IMR-90 (cell line): ENCODE measurements around the gene OR8B4. TPM values are rescaled to one million over a fixed set of nuclear protein-coding genes. Genes with fewer than 3 reads are reported as not detected.

Experiments used
- ATAC-seq: fragments of 200-7000 bp; cut with Tn5 transposase; 2 replicates; pipeline ENCODE4 v1.9.1; 2020; ENCODE audit warnings: low read depth, mild to moderate bottlenecking, moderate library complexity
- BruUV-seq: library from RNA; stranded (reverse); fragments of 400-500 nt; replicated peaks from 2 replicates; lab custom pipeline; 2021; lab: Mats Ljungman, UMichigan
- CTCF ChIA-PET: fragments of 300-600 bp; formaldehyde crosslinking; extraction: SDS; loops from one replicate; lab custom pipeline; 2021; ENCODE audit warnings: antibody characterized with exemption; lab: Yijun Ruan, JAX
- POLR2A ChIA-PET: fragments of 300-600 bp; sonication (Branson Sonifier 250); formaldehyde crosslinking; loops from one replicate; lab custom pipeline; 2022; ENCODE audit warnings: antibody characterized with exemption; ENCODE audit not compliant: unreplicated experiment; lab: Charles Lee
- DNase-seq: peaks from one replicate; pipeline ENCODE4 v3.0.0; 2013
- H2AFZ ChIP-seq: replicated peaks from 2 replicates; pipeline ENCODE3; 2013; ENCODE audit warnings: low read length, mild to moderate bottlenecking; ENCODE audit not compliant: poor library complexity
- H2AK5ac ChIP-seq: 2 replicates; pipeline ENCODE4 v1.6.1; 2013; ENCODE audit warnings: low read depth, low read length, inconsistent platforms
- H2AK9ac ChIP-seq: replicated peaks from 2 replicates; pipeline ENCODE3; 2013; ENCODE audit warnings: mild to moderate bottlenecking, low read depth, low read length, moderate library complexity; ENCODE audit not compliant: poor library complexity
- H2BK120ac ChIP-seq: 2 replicates; pipeline ENCODE4 v1.6.1; 2013; ENCODE audit warnings: low read depth, low read length, inconsistent platforms
- H2BK15ac ChIP-seq: 3 replicates; pipeline ENCODE4 v1.6.1; 2013; ENCODE audit warnings: low read depth, low read length, inconsistent platforms
- H2BK20ac ChIP-seq: 2 replicates; pipeline ENCODE4 v1.6.1; 2013; ENCODE audit warnings: low read depth, mild to moderate bottlenecking, inconsistent platforms, low read length, moderate library complexity
- H2BK5ac ChIP-seq: 2 replicates; pipeline ENCODE4 v1.6.1; 2013; ENCODE audit warnings: mild to moderate bottlenecking, low read depth, low read length, inconsistent platforms; ENCODE audit not compliant: poor library complexity, severe bottlenecking
- H3K14ac ChIP-seq: replicated peaks from 2 replicates; pipeline ENCODE4 v1.6.1; 2013; ENCODE audit warnings: low read depth, low read length, inconsistent platforms
- H3K18ac ChIP-seq: 2 replicates; pipeline ENCODE4 v1.6.1; 2013; ENCODE audit warnings: low read depth, low read length, control low read depth
- H3K23ac ChIP-seq: 2 replicates; pipeline ENCODE4 v1.6.1; 2013; ENCODE audit warnings: low read depth, low read length, inconsistent platforms
- H3K27ac ChIP-seq: 2 replicates; pipeline ENCODE4 v1.5.1; 2013; ENCODE audit warnings: mild to moderate bottlenecking, control low read depth, low read length; ENCODE audit not compliant: insufficient read depth
- H3K27me3 ChIP-seq: 2 replicates; pipeline ENCODE4 v1.6.1; 2013; ENCODE audit warnings: low read length; ENCODE audit not compliant: control insufficient read depth, insufficient read depth
- H3K36me3 ChIP-seq: 2 replicates; pipeline ENCODE4 v1.6.1; 2013; ENCODE audit warnings: low read length, mixed read lengths; ENCODE audit not compliant: control insufficient read depth, insufficient read depth
- H3K4ac ChIP-seq: 2 replicates; pipeline ENCODE4 v1.6.1; 2013; ENCODE audit warnings: low read depth, low read length, inconsistent platforms
- H3K4me1 ChIP-seq: 2 replicates; pipeline ENCODE4 v1.6.1; 2013; ENCODE audit warnings: low read length, mixed read lengths; ENCODE audit not compliant: control insufficient read depth, insufficient read depth
- H3K4me2 ChIP-seq: 2 replicates; pipeline ENCODE4 v1.6.1; 2013; ENCODE audit warnings: low read depth, mild to moderate bottlenecking, control low read depth, low read length, moderate library complexity
- H3K4me3 ChIP-seq: 2 replicates; pipeline ENCODE4 v1.5.1; 2013; ENCODE audit warnings: low read depth, mild to moderate bottlenecking, control low read depth, low read length, moderate library complexity; ENCODE audit not compliant: insufficient read depth
- H3K56ac ChIP-seq: 2 replicates; pipeline ENCODE4 v1.6.1; 2013; ENCODE audit warnings: low read length, inconsistent platforms; ENCODE audit not compliant: insufficient read depth; ENCODE audit errors: extremely low read depth
- H3K79me1 ChIP-seq, 2 experiments: 2 replicates each; pipeline ENCODE4 v1.6.1; 2013; ENCODE audit warnings: low read length in 2 of 2, inconsistent platforms in 1 of 2, low read depth in 1 of 2
- H3K9ac ChIP-seq: 2 replicates; pipeline ENCODE4 v1.6.1; 2013; ENCODE audit warnings: low read depth, low read length, control low read depth
- H3K9me1 ChIP-seq: 2 replicates; pipeline ENCODE4 v1.6.1; 2013; ENCODE audit warnings: low read length, inconsistent platforms; ENCODE audit not compliant: insufficient read depth
- H3K9me3 ChIP-seq: 2 replicates; pipeline ENCODE4 v1.6.1; 2013; ENCODE audit warnings: low read length; ENCODE audit not compliant: control insufficient read depth, insufficient read depth
- H4K20me1 ChIP-seq: 2 replicates; pipeline ENCODE4 v1.6.1; 2013; ENCODE audit warnings: low read length, inconsistent platforms; ENCODE audit not compliant: insufficient read depth
- H4K5ac ChIP-seq: 2 replicates; pipeline ENCODE4 v1.6.1; 2013; ENCODE audit warnings: mild to moderate bottlenecking, low read depth, low read length, control low read depth
- H4K8ac ChIP-seq, 2 experiments: 2 replicates each; pipeline ENCODE4 v1.6.1; 2013; ENCODE audit warnings: low read depth in 2 of 2, low read length in 2 of 2, control low read depth in 1 of 2, inconsistent platforms in 1 of 2
- H4K91ac ChIP-seq: 2 replicates; pipeline ENCODE4 v1.6.1; 2013; ENCODE audit warnings: low read depth, low read length, inconsistent platforms; ENCODE audit not compliant: insufficient read depth
- BHLHE40 ChIP-seq: fragments of 150-350 bp; IDR thresholded peaks from 2 replicates; pipeline ENCODE4 v1.6.1; 2016; ENCODE audit warnings: mild to moderate bottlenecking, low read depth, low read length
- CEBPB ChIP-seq: IDR thresholded peaks from 2 replicates; pipeline ENCODE4 v1.6.1; 2012; ENCODE audit warnings: low read depth, low read length, improper control_type of control experiment
- FOS ChIP-seq: fragments of 150-350 bp; IDR thresholded peaks from 2 replicates; pipeline ENCODE4 v1.6.1; 2016; ENCODE audit warnings: low read depth, low read length
- MAFK ChIP-seq: IDR thresholded peaks from 2 replicates; pipeline ENCODE4 v1.6.1; 2012; ENCODE audit warnings: low read depth, low read length, improper control_type of control experiment
- MAZ ChIP-seq: IDR thresholded peaks from 2 replicates; pipeline ENCODE4 v1.6.1; 2012; ENCODE audit warnings: low read depth, mild to moderate bottlenecking, low read length, improper control_type of control experiment, moderate library complexity, borderline replicate concordance
- POLR2A ChIP-seq: IDR thresholded peaks from 2 replicates; pipeline ENCODE4 v1.6.1; 2012; ENCODE audit warnings: mild to moderate bottlenecking, low read depth, low read length
- RCOR1 ChIP-seq: IDR thresholded peaks from 2 replicates; pipeline ENCODE4 v1.6.1; 2012; ENCODE audit warnings: mild to moderate bottlenecking, low read length, improper control_type of control experiment; ENCODE audit not compliant: insufficient replicate concordance
- WGBS, 2 experiments: methylation state at CpG; one replicate each; pipeline versions ENCODE4 v1.1.5 to v1.1.7; 2013; ENCODE audit warnings: missing lambda C conversion rate in 2 of 2; ENCODE audit not compliant: insufficient read length in 1 of 2; ENCODE audit errors: extremely low coverage in 2 of 2; 5-methylcytosine and 5-hydroxymethylcytosine counted together
- dilution Hi-C: fragments of 300-500 bp; cut with HindIII; formaldehyde crosslinking; loops from one replicate; pipeline ENCODE4 v1.14.3; 2018; ENCODE audit warnings: low sequenced_read_pairs; ENCODE audit not compliant: unreplicated experiment
- in situ Hi-C: fragments of 300-500 bp; cut with MboI; formaldehyde crosslinking; loops from 3 replicates; pipeline ENCODE4 v1.14.3; 2019; ENCODE audit warnings: low sequenced_read_pairs, inconsistent platforms, mixed read lengths
- intact Hi-C: fragments of 100-400 bp; cut with micrococcal nuclease; formaldehyde crosslinking; loops from 2 replicates; pipeline ENCODE4 v1.10.0; 2022
- polyA plus RNA-seq, 3 experiments: library from polyadenylated mRNA; depleted of rRNA; stranded (reverse); fragments of >200 nt; gene quantifications; 2 replicates each; pipeline ENCODE4 v1.2.3, GENCODE V29; 2012; ENCODE audit warnings: low replicate concordance in 1 of 3
- total RNA-seq: library from RNA; depleted of rRNA; stranded (reverse); fragments of >200 nt; gene quantifications from 2 replicates; pipeline ENCODE4 v1.2.3, GENCODE V29; 2012
- TF ChIP-seq, protein P1 (sequence below): conservative IDR thresholded peaks from 2 replicates; pipeline ENCODE4 v1.5.1; 2012; ENCODE audit warnings: mild to moderate bottlenecking, low read depth, low read length, improper control_type of control experiment

The OR8B4 gene
- total and polyA plus RNA-seq, 2 of the 4 experiments (the other 2 are of a cell fraction), result not detected

DNA sequence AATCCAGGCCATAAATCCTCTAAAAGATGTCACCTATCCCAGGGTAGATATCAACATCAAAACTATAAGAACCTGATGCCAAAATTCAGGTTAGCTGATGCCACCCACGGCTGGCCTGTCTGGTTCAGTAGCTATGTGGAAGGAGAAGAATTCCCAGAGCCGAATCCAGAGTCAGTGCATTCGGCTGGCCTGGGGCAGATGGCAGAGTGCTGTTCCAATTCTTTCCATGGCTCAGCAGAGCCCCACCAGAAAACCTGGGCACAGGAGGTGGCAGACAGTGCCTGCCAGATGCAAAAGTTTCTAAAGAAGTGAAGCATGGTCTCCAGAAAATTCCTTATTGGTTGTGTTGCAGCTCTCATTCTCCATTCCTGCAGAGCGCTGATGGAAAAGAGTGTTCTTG lies 40.7 kb upstream of the OR8B4 start:
- no peak overlapping the region for H2AK9ac ChIP-seq
- intact Hi-C loops, result no loop called here
- 80% methylated on average over 2 of the region's 4 CpGs; no CpG with 5 or more reads in 1 of the 2 experiments for WGBS, 2 experiments
- in situ Hi-C loops, result no loop called here
- no peak overlapping the region for H3K4me2 ChIP-seq
- no peak overlapping the region for H2BK20ac ChIP-seq
- H3K27ac ChIP-seq, result no peak overlapping the region
- no peak for ATAC-seq
- H3K4me3 ChIP-seq, result no peak overlapping the region
- H2BK5ac ChIP-seq, result no peak overlapping the region
- no peak overlapping the region for H2AFZ ChIP-seq
- DNase-seq, result no peak
- H3K4me1 ChIP-seq, result no peaks in the 10 kb centered on the region
- H3K14ac ChIP-seq, result no peak overlapping the region
- CTCF ChIA-PET, result no interaction called here
- H3K27me3 ChIP-seq, result peaks cover 5% of the 10 kb centered on the region; the same call in 1 of the 2 replicates
- no peaks in the 10 kb centered on the region for H3K79me1 ChIP-seq
- TF ChIP-seq FOS (no peak), MAFK (no peak), BHLHE40 (no peak), MAZ (no peak), CEBPB (no peak), POLR2A (no peak), RCOR1 (no peak)
- TF ChIP-seq, protein P1, sequence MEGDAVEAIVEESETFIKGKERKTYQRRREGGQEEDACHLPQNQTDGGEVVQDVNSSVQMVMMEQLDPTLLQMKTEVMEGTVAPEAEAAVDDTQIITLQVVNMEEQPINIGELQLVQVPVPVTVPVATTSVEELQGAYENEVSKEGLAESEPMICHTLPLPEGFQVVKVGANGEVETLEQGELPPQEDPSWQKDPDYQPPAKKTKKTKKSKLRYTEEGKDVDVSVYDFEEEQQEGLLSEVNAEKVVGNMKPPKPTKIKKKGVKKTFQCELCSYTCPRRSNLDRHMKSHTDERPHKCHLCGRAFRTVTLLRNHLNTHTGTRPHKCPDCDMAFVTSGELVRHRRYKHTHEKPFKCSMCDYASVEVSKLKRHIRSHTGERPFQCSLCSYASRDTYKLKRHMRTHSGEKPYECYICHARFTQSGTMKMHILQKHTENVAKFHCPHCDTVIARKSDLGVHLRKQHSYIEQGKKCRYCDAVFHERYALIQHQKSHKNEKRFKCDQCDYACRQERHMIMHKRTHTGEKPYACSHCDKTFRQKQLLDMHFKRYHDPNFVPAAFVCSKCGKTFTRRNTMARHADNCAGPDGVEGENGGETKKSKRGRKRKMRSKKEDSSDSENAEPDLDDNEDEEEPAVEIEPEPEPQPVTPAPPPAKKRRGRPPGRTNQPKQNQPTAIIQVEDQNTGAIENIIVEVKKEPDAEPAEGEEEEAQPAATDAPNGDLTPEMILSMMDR, result no peak
- no TSS peak for BruUV-seq
- no peak overlapping the region for H3K56ac ChIP-seq
- H4K20me1 ChIP-seq, result no peaks in the 10 kb centered on the region
- H3K4ac ChIP-seq, result no peak overlapping the region
- H4K91ac ChIP-seq, result no peak overlapping the region
- H3K23ac ChIP-seq, result no peak overlapping the region
- dilution Hi-C loops, result no loop called here
- no peak overlapping the region for H2BK120ac ChIP-seq
- H3K9me3 ChIP-seq, result no peaks in the 10 kb centered on the region
- POLR2A ChIA-PET, result no interaction called here
- H4K8ac ChIP-seq, result no peak overlapping the region
- H4K5ac ChIP-seq, result no peak overlapping the region
- H3K18ac ChIP-seq, result no peak overlapping the region
- no peak overlapping the region for H3K9ac ChIP-seq
- H2AK5ac ChIP-seq, result no peak overlapping the region
- H3K9me1 ChIP-seq, result no peaks in the 10 kb centered on the region
- no peaks in the 10 kb centered on the region for H3K36me3 ChIP-seq
- H2BK15ac ChIP-seq, result no peak overlapping the region
